ENCODE data around the gene PLCL1.

The PLCL1 gene

DNA sequence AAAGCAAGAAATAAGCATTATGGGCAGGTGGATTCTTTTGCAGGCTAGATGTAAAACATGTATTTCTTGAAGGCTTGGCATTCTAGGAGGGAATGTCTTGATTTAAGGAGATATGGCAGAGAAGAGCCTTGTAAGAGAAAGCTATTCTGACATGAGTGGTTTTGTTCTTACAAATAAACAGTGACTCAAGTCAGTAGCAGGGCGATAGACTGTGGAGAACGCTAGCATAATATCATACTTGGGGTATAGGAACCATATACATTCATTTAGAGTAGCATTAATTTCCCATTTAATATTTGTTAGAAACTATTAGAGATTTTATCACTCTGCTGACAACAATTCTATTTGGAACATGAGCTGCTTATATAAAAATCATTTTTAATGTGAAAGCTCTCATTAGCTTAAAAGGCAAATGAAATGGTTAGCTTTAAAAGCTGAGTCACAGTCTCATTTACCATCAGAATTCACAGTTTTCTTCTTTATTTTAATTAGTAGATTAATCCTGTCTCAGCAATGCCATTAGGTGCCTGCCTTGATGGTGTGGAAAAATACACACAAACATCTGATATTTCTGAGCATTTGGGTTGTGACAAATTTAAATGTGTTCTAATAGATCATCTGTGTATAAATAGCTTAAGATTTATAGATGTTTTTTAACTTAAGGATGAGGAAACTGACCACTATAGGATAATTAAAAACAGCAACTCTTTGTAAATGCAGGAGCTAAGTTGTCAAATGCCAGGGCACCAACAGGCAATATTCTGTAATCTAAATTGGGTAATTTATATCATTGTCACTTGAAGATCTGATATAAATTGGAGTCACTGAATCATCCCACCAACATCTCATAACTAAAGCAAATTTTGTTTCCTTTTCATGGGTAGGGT lies 276.7 kb downstream of the PLCL1 start:
- DNase-seq = no peak

DNA sequence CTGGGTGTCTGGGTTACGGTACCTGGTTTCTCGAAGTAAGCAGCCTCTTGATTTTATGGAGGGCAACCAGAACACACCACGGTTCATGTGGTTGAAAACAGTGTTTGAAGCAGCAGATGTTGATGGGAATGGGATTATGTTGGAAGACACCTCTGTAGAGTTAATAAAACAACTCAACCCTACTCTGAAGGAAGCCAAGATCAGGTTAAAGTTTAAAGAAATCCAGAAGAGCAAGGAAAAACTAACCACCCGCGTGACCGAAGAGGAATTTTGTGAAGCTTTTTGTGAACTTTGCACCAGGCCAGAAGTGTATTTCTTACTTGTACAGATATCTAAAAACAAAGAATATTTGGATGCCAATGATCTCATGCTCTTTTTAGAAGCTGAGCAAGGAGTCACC lies 279.8 kb downstream of the PLCL1 start:
- no peak for DNase-seq

DNA sequence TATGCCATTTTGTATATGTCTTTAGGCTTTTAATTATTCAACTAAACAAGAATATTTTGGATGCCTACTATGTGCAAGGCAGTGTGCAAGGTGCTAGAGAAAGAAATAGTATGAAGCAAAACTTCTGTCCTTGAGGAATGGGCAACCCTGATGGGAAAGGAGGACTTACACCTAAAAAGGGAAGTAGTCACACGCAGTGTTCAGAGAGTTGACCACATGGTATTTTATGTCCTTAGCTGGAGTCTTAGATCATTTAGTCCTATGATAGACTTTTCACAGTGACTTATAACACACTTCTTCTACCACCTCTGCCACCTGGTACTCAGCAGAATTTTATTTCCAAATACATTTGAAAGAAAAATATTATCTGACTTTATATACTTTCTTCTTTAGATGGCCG lies 291.6 kb downstream of the PLCL1 start:
- DNase-seq = no peak

DNA sequence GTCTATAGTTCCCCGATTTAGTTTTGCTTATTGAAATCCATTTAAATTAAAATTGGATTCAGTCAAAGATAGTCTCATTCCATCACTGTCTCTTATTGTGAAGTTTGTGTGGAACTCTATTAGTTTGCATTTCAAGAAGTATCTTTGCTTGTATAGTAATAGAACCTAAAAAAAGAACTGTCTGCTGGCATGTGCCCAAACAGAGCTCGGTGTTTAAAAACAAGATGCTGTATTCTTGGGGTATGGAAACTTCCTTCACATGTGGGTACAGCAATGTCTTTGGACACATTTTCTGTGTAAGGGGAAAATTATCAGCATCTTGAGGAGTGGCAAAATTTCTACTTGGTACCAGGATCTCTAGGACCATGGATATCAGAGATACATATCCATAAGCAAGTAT lies 292.6 kb downstream of the PLCL1 start:
- DNase-seq = no peak

DNA sequence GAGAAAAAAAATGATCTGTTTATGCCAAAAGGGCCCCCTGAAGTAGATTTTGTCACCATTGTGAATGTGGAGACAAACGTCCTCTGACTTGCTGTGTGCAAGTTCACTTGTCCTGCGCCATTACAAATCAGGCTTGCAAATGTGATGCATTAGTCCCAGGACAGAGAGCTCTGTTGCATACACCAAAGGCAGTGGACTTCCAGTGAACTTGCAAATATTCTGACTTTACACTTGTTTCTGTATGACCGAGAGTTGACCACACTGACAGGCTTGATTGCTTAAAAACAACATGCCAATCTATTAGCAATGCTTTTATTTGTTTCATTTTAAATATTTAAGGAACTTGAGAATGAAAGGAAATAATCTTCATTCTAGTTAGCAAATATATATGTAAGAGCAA lies 293.2 kb downstream of the PLCL1 start:
- no peak for DNase-seq

DNA sequence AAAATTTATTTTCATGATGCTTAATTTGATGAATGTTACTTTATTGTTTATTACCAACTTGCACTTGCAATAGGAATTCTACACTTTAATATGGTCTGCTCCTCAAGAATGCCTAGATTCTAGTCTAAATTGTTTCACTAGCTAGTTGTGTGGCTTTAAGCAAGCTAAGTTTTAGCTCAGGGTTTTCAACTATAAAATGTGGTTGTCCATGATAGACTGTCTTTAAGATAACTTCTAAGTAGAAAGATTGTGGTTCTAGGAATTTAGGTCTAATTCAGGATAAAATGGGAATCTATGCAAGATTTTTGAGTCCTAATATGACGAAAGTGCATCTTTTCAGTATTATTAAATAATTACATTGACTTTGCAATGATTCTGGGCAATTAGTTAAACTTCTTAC lies 294.0 kb downstream of the PLCL1 start:
- no peak for DNase-seq

DNA sequence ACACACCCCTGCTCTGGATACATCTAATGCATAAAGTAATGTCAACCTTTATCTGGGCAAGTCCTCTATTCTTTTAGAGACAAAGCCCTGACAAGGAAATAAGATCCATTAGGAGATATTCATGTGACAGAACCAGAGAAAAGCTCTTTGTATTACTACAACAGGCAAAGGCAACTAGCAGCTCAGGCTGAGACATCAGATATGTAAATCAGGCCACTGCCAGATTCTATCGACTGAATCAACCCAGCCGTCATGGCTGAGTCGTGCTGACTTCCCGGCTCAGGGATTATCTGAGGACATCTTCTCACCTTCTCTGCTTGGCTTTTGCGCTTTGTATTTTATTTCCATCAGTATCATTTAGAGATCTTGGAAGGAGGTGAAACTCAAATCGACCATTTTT lies 294.5 kb downstream of the PLCL1 start:
- no peak for DNase-seq

DNA sequence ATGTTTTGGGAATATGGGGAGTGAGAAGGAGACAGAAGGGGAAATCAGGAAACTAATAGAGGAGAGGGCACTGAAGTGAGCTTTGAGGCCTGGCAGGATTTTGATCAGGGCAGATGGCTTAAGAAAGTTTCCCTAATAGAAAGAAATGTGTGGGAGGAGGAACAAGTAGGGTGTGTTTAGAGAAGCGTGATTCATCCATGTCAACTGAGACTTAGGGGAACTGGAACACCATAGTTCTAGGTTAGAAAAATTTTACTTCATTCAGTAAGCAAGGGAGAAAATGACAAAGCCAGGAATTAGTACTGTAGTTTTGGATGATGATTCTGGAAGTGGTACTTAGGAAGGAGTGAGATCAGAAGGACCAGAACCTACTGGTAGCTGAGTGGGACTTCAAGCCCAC lies 296.0 kb downstream of the PLCL1 start:
- no peak for DNase-seq

DNA sequence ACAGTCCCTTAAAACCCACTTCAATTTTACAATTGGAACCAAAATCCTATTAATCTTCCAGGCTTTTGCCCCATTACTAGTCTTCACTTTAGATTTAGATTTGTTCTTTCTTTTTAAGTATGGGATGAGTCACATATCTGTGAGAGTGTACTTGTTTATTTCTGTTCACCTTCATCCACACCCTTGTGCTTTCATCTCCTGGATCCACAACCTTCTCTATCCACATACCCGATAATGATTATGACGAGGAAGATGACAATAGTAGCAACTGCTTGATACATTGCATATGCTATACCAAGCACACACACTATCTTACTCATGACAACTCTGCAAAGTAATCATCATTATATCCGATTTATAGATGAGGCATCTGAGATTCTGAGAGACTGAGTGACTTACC lies 297.3 kb downstream of the PLCL1 start:
- DNase-seq = no peak

DNA sequence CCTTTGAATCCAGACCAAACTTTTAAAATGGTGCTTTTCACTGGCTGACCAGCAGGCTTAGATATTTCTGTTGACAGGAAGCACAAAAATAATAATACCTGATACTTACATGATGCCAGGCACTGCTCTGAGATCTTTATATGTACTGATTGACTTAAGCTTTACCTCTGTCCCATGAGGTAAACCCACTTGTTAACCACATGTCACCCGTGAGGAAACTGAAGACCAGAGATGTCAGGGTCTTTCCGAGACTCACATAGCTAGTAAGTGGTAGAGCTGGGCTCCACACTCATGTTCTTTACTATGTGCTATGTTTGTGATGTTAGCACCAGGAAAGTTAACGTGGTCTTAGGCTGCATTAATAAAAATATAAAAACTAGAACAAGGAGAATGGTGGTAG lies 297.7 kb downstream of the PLCL1 start:
- DNase-seq = no peak

DNA sequence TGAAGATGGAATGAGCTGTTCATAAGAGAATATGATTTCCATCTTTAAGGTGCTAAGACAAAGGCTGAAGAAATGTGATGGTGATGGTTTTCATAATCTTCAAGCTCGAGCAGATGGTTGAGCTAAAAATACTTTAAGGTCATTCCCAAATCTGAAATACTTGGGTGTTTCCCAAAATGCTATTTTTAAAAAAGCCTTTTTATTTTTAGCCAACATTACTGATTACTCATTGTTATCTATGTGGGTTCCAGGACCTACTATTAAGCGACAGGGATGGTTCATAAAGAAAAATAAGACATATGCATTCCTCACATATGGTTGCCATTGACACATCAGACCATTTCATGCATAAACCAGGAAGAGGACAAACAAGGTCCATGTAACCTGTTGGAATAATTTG lies 298.5 kb downstream of the PLCL1 start:
- DNase-seq = no peak

DNA sequence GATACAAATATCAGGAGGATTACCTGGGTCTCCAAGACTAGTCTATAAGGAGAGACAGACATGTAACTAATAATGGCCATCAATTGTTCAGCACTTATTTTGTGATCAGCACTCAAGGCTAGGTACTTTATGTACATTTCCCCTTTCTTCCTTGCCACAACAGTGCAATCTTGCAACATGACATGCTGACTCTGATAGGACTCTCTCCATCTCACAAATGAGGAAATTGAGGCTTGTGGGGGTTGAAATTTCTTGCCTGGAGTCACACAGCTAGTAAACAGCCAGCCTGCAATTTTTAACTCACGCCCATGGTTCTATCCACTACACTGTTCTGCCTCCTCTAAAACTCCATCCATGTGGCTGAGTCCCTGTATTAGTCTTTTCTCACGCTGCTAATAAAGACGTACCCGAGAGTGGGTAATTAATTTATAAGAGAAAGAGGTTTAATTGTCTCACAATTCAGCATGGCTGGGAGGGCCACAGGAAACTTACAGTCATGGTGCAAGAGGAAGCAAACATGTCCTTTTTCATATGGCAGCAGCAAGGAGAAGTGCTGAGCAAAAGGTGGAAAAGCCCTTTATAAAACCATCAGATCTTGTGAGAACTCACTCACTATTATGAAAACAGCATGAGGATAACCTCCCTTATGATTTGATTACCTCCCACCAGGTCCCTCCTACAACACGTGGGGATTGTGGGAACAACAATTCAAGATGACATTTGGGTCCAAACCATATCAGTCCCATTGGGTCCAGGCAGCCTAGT lies 302.4 kb downstream of the PLCL1 start:
- no peak for DNase-seq

DNA sequence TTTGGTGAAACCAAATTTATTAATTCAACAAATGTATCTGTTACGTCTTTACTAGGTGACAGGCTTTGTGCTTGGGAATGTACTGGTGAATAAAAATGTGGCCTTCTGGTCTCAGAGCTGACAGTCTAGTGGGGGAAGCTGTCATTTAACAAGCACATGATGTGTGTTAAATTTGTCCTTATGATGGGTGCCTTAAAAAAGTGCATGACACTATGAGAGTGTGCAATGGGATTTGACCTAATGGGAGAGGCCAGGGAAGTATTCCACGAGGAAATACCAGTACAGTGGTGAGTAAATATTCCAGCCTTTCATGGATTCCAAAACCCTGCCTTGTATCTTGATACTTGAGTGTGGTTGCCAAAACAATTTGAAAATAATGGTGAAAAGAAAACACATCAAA lies 308.9 kb downstream of the PLCL1 start:
- no peak for DNase-seq

DNA sequence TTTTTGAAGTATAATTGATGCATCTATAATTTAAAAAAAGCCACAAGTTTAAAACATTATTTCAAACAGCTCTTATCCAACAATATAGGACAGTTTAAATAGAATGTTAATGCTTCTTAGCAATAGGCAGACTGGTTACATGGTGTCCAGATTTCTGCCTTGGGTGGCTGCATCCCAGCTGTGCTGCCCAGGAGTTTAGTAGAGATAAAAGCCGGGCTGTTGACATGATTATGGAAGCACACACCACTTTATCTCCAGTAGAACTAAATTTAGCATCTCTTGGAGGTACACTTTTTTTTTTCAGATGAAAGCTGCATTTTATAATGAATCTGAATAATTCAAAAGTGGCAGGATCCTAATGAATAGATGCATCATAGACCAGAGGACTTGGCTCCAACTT lies 309.7 kb downstream of the PLCL1 start:
- no peak for DNase-seq

DNA sequence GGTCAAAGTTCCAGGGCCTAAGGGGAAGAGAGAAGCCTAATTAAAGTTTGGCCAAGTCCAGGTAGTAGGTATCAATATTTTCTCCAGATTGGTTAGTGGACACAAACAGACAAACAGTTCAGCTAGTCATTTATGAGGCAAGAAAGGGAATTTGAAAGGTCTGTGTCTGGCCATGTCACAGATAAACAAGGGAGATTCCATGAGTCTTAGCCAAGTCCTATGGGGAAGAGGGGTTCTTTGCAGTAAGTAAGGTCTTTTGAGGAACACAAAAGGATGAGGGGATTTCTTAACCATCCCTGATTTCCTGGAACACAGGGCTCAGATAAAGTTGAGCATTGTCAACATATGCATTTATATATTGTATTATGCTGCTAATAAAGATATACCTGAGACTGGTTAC lies 310.8 kb downstream of the PLCL1 start:
- no peak for DNase-seq

DNA sequence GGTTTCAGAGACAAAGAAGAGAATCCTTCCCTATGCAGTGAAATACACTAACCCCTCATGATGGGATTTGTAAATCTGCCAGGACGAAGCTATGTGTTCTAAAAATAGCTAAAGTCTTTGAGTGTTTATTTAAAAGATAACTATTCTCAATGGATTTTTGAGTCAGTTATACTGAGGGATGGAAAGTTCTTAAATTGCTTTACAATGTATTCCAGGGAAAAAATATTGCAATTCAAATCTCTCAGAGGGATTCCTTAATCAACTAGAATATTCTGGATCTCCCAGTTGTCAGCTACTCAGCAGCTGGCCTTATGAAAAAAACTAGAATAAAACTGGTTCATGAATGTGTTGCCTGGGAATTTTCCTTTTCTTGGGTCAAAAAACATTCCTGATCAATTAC lies 312.4 kb downstream of the PLCL1 start:
- DNase-seq = no peak

DNA sequence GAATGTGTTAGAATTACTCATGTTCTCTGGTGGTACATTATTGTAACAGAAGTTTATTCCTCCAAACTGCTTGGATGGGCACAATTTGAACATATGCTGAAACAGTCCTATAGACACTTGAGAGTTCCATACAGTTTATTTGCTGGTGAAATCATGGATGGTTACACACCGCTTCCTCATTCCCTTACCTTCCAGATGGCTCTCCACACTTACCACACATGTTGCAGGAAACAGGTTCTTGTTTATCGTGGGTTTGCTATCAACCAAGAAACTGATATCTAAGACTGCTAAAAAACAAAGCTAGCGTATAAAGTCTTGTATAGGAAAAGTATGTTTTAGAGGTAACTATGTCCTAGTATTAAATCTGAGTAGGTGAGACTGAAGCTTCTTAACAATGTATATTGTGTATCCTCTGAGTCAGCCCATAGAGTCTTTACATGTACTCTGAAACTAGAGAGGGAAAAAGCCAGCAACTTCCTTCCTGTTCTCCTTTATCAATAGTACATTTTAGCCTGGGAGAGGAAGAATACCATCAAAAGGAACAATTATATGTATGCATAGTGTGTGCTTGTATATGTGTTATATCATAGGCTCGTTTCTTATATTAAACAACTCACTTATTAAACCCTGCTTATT lies 313.1 kb downstream of the PLCL1 start:
- no peak for DNase-seq

DNA sequence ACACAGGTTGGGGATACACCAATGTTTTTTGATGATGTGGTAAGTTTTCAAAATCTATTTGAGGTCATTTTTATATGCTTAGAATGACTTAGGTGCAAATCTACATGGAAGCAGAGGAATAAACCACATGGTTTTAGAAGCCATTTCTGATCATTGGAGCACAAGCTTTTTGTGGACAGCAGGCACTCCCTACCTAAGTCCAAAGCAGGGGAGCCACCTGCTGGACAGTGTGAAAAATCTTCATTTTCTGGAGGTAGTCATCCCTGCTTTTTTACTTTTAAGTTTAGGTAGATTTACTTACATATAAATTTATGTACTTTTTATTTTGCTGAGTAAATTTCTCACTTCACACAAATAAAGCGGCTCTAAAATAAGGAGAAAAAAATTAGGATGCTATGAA lies 323.2 kb downstream of the PLCL1 start:
- DNase-seq = no peak

DNA sequence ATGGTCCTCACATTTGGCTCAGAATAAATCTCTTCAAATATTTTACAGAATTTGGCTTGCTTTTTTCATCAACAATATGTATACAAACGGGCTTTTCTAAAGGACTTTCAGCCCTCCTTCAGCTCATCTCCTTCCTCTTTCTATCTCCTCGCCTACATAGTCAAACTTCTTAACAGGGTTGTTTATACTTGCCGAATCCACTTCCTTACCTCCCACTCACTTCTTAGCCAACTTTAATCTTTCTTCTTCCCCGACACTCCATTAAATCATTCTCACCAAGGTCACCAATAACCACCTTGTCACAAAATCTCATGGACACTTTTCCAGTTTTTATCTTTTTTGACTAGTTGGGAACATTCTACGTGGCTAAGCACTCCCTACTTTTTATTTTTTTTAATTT lies 325.2 kb downstream of the PLCL1 start:
- no peak for DNase-seq

DNA sequence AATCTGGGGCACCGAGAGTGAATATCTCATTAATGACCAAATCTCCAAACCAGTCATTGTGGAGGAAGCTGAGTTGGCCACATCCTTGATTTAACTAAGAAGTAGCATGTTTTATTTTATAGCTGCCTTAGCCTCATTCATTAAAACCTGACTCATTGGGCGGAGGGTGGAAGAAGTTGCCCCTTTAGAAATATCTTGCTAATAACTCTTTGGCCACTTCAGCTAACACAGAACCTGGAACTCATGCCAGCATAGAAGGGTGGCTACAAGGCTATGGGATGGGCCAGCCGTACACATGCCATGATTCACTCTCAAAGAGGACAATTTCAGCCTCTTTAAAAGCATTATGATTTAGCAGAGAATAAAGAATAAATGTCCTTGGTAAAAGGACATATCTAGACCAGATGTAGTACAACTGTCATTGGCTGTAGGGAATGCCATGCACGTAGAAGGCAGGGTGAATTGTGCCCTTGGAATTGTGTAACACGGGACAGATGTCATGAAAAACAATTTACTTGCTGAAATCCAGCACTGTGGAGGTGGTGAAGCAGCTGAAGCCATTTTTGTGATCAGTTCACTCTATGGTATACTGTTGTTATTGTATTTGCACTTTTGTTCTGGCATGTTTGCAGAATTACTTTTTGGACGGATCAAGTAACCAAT lies 330.0 kb downstream of the PLCL1 start:
- DNase-seq = no peak

DNA sequence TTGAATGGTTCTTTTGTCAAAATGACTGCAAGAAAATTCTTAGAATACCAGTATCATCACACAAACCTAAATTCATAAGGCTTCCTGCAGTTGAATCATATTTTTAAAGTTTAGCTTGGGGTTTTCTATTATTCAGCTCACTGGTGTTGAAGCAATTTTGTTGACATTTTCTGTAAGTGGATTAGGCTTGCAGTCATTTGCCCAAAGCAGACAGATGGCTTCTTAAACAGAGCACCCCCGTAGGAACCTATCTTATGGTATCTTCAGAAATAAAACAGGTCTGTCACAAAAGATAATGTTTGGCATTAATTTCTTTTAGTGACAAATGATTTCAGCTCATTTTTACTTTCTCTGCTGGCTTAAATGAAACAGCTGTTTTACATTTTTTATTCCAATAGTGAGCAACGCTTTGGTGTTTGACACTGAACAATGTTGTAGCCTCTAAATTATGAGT lies 331.1 kb downstream of the PLCL1 start:
- DNase-seq = no peak

DNA sequence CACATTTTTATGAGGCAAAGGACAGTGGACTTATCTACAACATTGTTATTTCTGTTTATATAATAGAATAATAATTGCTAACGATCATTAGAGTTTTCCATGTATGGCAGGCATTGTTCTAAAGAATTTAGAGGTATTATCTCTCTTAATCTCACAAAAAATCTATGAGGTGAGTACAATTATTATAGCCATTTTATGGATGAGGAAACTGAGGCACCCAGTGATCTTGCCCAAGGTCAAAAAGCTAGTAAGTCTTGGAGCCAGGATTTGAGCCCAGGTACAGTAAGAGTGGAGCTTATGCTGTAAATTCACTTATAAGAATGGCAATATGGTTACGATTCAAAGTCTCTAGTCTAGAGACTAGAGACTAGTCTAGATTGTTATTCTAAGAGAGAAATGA lies 331.7 kb downstream of the PLCL1 start:
- no peak for DNase-seq

DNA sequence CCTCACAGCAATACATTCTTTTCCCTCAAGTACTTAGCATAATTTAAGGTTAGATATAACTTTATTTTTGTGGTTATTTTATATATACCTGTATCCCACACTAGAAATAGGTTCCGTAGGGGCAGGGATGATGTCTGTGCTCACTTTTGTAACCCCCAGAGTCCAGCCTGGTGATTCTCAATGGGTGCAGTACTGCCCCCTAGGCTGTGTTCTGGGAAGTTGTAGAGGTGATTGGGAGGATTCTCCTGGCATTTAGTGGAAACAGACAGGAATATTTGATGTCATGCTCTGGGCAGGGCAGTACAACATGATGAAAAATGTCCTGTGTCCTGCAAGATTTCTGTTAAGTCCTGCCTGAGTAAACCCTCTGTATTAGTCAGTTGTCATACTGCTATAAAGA lies 333.3 kb downstream of the PLCL1 start:
- DNase-seq = no peak
